ENCODE results near the gene CDC42BPG. TPM values are rescaled to one million over a fixed set of nuclear protein-coding genes. Genes with fewer than 3 reads are reported as not detected.
"Not testable (repeated sequence)": the region's sequence is repeated elsewhere in the genome, so short reads cannot be mapped to it uniquely, and the experiment has no call there.

The CDC42BPG gene
- total RNA-seq, 2 donors from 2014 or later: 17.2 to 24.0 TPM

DNA sequence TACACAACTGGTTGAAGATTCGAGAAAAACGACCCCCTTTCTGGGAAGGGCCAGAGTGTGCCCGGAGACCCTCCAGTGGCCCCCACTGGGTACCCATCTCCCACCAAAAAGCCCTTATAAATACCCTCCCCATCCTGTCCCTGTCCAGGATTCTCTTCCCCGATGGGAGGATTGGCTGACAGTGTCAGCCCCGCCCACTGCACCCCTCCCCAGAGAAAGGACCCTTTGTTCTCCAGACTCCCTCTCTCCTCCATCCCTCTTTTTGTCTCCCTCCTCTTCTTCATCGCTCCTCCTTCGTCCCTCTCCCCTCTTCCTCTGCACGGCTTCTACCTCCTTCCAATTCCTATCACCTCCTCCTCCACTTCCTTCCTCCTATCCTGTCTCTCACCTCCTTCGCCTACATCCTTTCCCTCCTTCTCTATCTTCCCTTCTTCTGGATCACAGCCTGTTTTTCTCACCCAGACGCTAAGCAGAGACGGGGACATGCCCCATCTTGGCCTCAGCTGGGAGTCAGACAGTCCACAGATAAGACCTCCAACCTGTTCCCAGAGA lies 20.8 kb downstream of the CDC42BPG start:
- no peaks in the 10 kb centered on the region for H3K36me3 ChIP-seq
- WGBS: 70% methylated on average over 11 of the region's 11 CpGs
- TF ChIP-seq, protein P1, sequence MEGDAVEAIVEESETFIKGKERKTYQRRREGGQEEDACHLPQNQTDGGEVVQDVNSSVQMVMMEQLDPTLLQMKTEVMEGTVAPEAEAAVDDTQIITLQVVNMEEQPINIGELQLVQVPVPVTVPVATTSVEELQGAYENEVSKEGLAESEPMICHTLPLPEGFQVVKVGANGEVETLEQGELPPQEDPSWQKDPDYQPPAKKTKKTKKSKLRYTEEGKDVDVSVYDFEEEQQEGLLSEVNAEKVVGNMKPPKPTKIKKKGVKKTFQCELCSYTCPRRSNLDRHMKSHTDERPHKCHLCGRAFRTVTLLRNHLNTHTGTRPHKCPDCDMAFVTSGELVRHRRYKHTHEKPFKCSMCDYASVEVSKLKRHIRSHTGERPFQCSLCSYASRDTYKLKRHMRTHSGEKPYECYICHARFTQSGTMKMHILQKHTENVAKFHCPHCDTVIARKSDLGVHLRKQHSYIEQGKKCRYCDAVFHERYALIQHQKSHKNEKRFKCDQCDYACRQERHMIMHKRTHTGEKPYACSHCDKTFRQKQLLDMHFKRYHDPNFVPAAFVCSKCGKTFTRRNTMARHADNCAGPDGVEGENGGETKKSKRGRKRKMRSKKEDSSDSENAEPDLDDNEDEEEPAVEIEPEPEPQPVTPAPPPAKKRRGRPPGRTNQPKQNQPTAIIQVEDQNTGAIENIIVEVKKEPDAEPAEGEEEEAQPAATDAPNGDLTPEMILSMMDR (IDR thresholded peaks at IDR 0.05): no peak
- TF ChIP-seq POLR2AphosphoS5 (IDR thresholded peaks at IDR 0.05): no peak
- TF ChIP-seq POLR2A (IDR thresholded peaks at IDR 0.05): no peak
- H3K9me3 ChIP-seq: no peaks in the 10 kb centered on the region
- DNase-seq (ENCODE audit: low spot score): no peak
- no peak overlapping the region for H3K4me3 ChIP-seq
- no peaks in the 10 kb centered on the region for H3K4me1 ChIP-seq (replicated peaks)
- no peak overlapping the region for H3K27ac ChIP-seq
- no peaks in the 10 kb centered on the region for H3K27me3 ChIP-seq (replicated peaks; ENCODE audit: insufficient read depth)
- intact Hi-C loops (cut with DNase I): no loop called here

GRCh38 chr11:64817476-64817875 lies 27.0 kb downstream of the CDC42BPG start:
- Histone ChIP-seq H3K27me3 (replicated peaks; ENCODE audit: insufficient read depth) (no peaks in the 10 kb centered on the region), H3K4me3 (no peak overlapping the region), H3K36me3 (no peaks in the 10 kb centered on the region), H3K9me3 (no peaks in the 10 kb centered on the region), H3K27ac (no peak overlapping the region), H3K4me1 (replicated peaks) (no peaks in the 10 kb centered on the region)
- no peak for DNase-seq (ENCODE audit: low spot score)
- 84% methylated on average over 3 of the region's 3 CpGs for WGBS
- intact Hi-C loops (cut with DNase I): no loop called here
- TF ChIP-seq POLR2AphosphoS5 (IDR thresholded peaks at IDR 0.05) (no peak), POLR2A (IDR thresholded peaks at IDR 0.05) (no peak)
- TF ChIP-seq, protein P1 (IDR thresholded peaks at IDR 0.05): no peak

DNA sequence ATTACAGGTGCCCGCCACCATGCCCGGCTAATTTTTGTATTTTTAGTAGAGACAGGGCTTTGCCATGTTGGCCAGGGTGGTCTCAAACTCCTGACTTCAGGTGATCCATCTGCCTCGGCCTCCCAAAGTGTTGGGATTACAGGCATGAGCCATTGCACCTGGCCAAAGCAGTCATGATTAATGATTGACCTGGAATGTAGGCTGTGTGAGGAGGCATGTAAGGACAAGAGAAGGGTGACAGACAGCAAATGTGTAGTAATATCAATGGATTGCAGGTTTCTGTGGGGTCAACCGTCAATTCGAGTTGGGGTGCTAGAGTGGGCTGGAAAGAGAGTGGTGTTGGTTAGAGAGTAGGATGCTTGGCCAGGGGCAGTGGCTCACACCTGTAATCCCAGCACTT lies 29.0 kb downstream of the CDC42BPG start:
- H3K27me3 ChIP-seq (replicated peaks; ENCODE audit: insufficient read depth); H3K36me3 ChIP-seq; H3K27ac ChIP-seq; H3K9me3 ChIP-seq; H3K4me1 ChIP-seq (replicated peaks); H3K4me3 ChIP-seq; intact Hi-C loops (cut with DNase I); DNase-seq (ENCODE audit: low spot score): not testable (repeated sequence)
- WGBS: 77% methylated on average over 5 of the region's 5 CpGs

DNA sequence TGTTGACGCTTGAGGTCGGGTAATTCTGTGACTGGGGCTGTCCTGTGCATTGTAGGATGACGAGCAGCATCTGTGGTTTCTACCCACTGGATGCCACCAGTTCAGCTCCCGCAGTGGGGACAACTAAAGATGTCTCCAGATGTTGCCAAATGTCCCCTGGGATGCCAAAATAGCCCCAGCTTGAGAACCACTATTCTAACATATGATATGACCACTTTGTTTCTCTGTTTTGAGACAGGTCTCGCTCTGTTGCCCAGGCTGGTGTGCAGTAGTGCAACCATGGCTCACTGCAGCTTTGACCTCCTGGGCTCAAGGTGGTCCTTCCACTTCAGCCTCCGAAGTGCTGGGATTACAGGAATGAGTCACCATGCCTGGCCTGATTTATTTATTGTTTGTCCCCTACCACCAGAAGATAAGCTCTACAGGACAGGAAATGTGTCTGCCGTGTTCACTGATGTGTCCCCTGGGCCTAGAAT lies 29.7 kb downstream of the CDC42BPG start:
- TF ChIP-seq, protein P1 (IDR thresholded peaks at IDR 0.05): no peak
- no peak for TF ChIP-seq POLR2AphosphoS5 (IDR thresholded peaks at IDR 0.05)
- TF ChIP-seq POLR2A (IDR thresholded peaks at IDR 0.05): no peak
- DNase-seq (ENCODE audit: low spot score): no peak
- Histone ChIP-seq H3K27me3 (replicated peaks; ENCODE audit: insufficient read depth) (no peaks in the 10 kb centered on the region), H3K36me3 (no peaks in the 10 kb centered on the region), H3K27ac (no peak overlapping the region), H3K9me3 (no peaks in the 10 kb centered on the region), H3K4me1 (replicated peaks) (no peaks in the 10 kb centered on the region), H3K4me3 (no peak overlapping the region)
- intact Hi-C loops (cut with DNase I): no loop called here
- 64% methylated on average over 7 of the region's 7 CpGs for WGBS

- 86% methylated on average over 5 of the region's 5 CpGs for WGBS
- H3K27ac ChIP-seq: no peak overlapping the region
- no peak overlapping the region for H3K4me3 ChIP-seq
- intact Hi-C loops (cut with DNase I): no loop called here
- H3K9me3 ChIP-seq: no peaks in the 10 kb centered on the region
- H3K36me3 ChIP-seq: no peaks in the 10 kb centered on the region
- DNase-seq (ENCODE audit: low spot score): no peak
- TF ChIP-seq POLR2A (IDR thresholded peaks at IDR 0.05) (no peak), POLR2AphosphoS5 (IDR thresholded peaks at IDR 0.05) (no peak)
- TF ChIP-seq, protein P1 (IDR thresholded peaks at IDR 0.05): no peak
- H3K27me3 ChIP-seq (replicated peaks; ENCODE audit: insufficient read depth): no peaks in the 10 kb centered on the region
- no peaks in the 10 kb centered on the region for H3K4me1 ChIP-seq (replicated peaks)
Observed at GRCh38 chr11:64813826-64814225, 30.6 kb downstream of the CDC42BPG start.
